SK-N-SH (cell line): ENCODE data around the gene RGS6. TPM values are rescaled to one million over a fixed set of nuclear protein-coding genes. Genes with fewer than 3 reads are reported as not detected.

Experiments used
- CTCF ChIA-PET: fragments of 300-600, 350-600 bp; formaldehyde crosslinking; extraction: SDS; loops from one replicate; lab custom pipeline; 2021; lab: Yijun Ruan, JAX
- POLR2A ChIA-PET: fragments of 350-600 bp; sonication (Branson Sonifier 250); formaldehyde crosslinking; extraction: SDS; loops from one replicate; lab custom pipeline; 2020; ENCODE audit warnings: antibody characterized with exemption, inconsistent platforms; lab: Yijun Ruan, JAX
- DNase-seq: peaks from one replicate; pipeline ENCODE4 v3.0.0; 2012
- H2AFZ ChIP-seq: fragments of 200-600 bp; sonication (generic); 2 replicates; pipeline ENCODE4 v1.8.1; 2016; ENCODE audit warnings: antibody characterized with exemption, mild to moderate bottlenecking, low read depth
- H3F3A ChIP-seq: fragments of 200-600 bp; sonication (generic); replicated peaks from 2 replicates; pipeline ENCODE3; 2016; ENCODE audit warnings: antibody characterized with exemption, mild to moderate bottlenecking; ENCODE audit not compliant: insufficient read depth
- H3K27ac ChIP-seq, 2 experiments: fragments of 200-500 bp in 1 of 2; fragments of 200-600 bp in 1 of 2; sonication (Bioruptor generic) in 1 of 2; sonication (generic), shearing (Covaris generic) in 1 of 2; 2 replicates each; pipeline versions ENCODE4 v1.5.1 to v1.6.1; 2014 to 2016; ENCODE audit warnings: low read depth in 2 of 2, inconsistent platforms in 1 of 2, low read length in 1 of 2, mild to moderate bottlenecking in 1 of 2, mixed read lengths in 1 of 2
- H3K27me3 ChIP-seq: fragments of 200-600 bp; sonication (generic), shearing (Covaris generic); 2 replicates; pipeline ENCODE4 v1.6.1; 2016; ENCODE audit warnings: mixed run types; ENCODE audit not compliant: insufficient read depth
- H3K36me3 ChIP-seq, 2 experiments: fragments of 200-500 bp in 1 of 2; fragments of 200-600 bp in 1 of 2; sonication (Bioruptor generic) in 1 of 2; sonication (generic) in 1 of 2; replicated peaks in 1 of 2; 2 replicates each; pipeline versions ENCODE3 to v1.5.1; 2014 to 2016; ENCODE audit warnings: low read length in 1 of 2, mild to moderate bottlenecking in 1 of 2; ENCODE audit not compliant: insufficient read depth in 2 of 2, control insufficient read depth in 1 of 2
- H3K4me1 ChIP-seq, 2 experiments: fragments of 200-500 bp in 1 of 2; fragments of 200-600 bp in 1 of 2; sonication (Bioruptor generic) in 1 of 2; sonication (generic), shearing (Covaris generic) in 1 of 2; 2 replicates each; pipeline versions ENCODE4 v1.5.1 to v1.6.1; 2014 to 2016; ENCODE audit warnings: low read depth in 1 of 2, low read length in 1 of 2, mixed run types in 1 of 2; ENCODE audit not compliant: insufficient read depth in 2 of 2, control insufficient read depth in 1 of 2
- H3K4me2 ChIP-seq: fragments of 200-600 bp; sonication (generic), shearing (Covaris generic); 2 replicates; pipeline ENCODE4 v1.6.1; 2017; ENCODE audit warnings: mixed run types
- H3K4me3 ChIP-seq, 2 experiments: fragments of 200-500 bp in 1 of 2; fragments of 200-600 bp in 1 of 2; sonication (Bioruptor generic) in 1 of 2; sonication (generic), shearing (Covaris generic) in 1 of 2; 2 replicates each; pipeline versions ENCODE4 v1.5.1 to v1.8.1; 2014 to 2016; ENCODE audit warnings: low read depth in 2 of 2, inconsistent platforms in 1 of 2, low read length in 1 of 2, mild to moderate bottlenecking in 1 of 2, mixed read lengths in 1 of 2, moderate library complexity in 1 of 2
- H3K79me2 ChIP-seq: fragments of 200-600 bp; sonication (generic); 2 replicates; pipeline ENCODE4 v1.8.1; 2017; ENCODE audit warnings: mild to moderate bottlenecking; ENCODE audit not compliant: insufficient read depth
- H3K9ac ChIP-seq: fragments of 200-600 bp; sonication (generic); 2 replicates; pipeline ENCODE4 v1.6.1; 2017; ENCODE audit warnings: mixed run types
- H3K9me2 ChIP-seq: fragments of 200-600 bp; sonication (generic); 2 replicates; pipeline ENCODE4 v1.6.1; 2017; ENCODE audit warnings: mixed run types
- H3K9me3 ChIP-seq: fragments of 200-600 bp; sonication (generic); 2 replicates; pipeline ENCODE4 v1.6.1; 2017; ENCODE audit warnings: mixed run types, mild to moderate bottlenecking, moderate library complexity
- H4K20me1 ChIP-seq: fragments of 200-600 bp; sonication (generic); 2 replicates; pipeline ENCODE4 v1.6.1; 2017; ENCODE audit warnings: mild to moderate bottlenecking, mixed run types; ENCODE audit not compliant: insufficient read depth
- FOSL2 ChIP-seq: IDR thresholded peaks from 2 replicates; pipeline ENCODE4 v1.4.0; 2012; ENCODE audit warnings: low read depth, mild to moderate bottlenecking, moderate library complexity, borderline replicate concordance
- FOXJ3 ChIP-seq: sonication (generic); formaldehyde crosslinking; IDR thresholded peaks from 2 replicates; pipeline ENCODE4 v1.5.1; 2020; ENCODE audit warnings: mild to moderate bottlenecking, missing genetic modification reagents
- GATA2 ChIP-seq: sonication (generic); formaldehyde crosslinking; IDR thresholded peaks from 2 replicates; pipeline ENCODE4 v1.5.0; 2020; ENCODE audit warnings: mild to moderate bottlenecking, missing genetic modification reagents
- JUND ChIP-seq: IDR thresholded peaks from 2 replicates; pipeline ENCODE4 v1.4.0; 2012
- RCOR1 ChIP-seq: fragments of 150-350 bp; IDR thresholded peaks from 2 replicates; pipeline ENCODE4 v1.6.1; 2017; ENCODE audit warnings: antibody characterized with exemption, low read length
- RFX5 ChIP-seq: IDR thresholded peaks from 2 replicates; pipeline ENCODE4 v1.6.1; 2012; ENCODE audit warnings: mild to moderate bottlenecking, improper control_type of control experiment, low read length
- RXRA ChIP-seq: IDR thresholded peaks from 2 replicates; pipeline ENCODE4 v1.4.0; 2012; ENCODE audit warnings: low read depth, mild to moderate bottlenecking, borderline replicate concordance
- TAF1 ChIP-seq: IDR thresholded peaks from 2 replicates; pipeline ENCODE4 v1.6.1; 2012; ENCODE audit warnings: low read depth, mild to moderate bottlenecking, low read length, moderate library complexity, borderline replicate concordance
- TCF12 ChIP-seq: IDR thresholded peaks from 2 replicates; pipeline ENCODE4 v1.4.0; 2012
- YY1 ChIP-seq: IDR thresholded peaks from 2 replicates; pipeline ENCODE4 v1.4.0; 2012; ENCODE audit warnings: low read depth, mild to moderate bottlenecking
- WGBS: methylation state at CpG from one replicate; pipeline ENCODE4 v1.1.6; 2017; ENCODE audit warnings: low lambda C conversion rate; 5-methylcytosine and 5-hydroxymethylcytosine counted together
- polyA plus RNA-seq, 3 experiments: library from polyadenylated mRNA; depleted of rRNA; stranded (reverse); fragments of >200 nt; gene quantifications; 2 replicates each; pipeline ENCODE4 v1.2.3, GENCODE V29; 2012
- TF ChIP-seq, protein P1 (sequence below): IDR thresholded peaks from 2 replicates; pipeline ENCODE4 v1.4.0; 2012; ENCODE audit warnings: low read depth
- TF ChIP-seq, protein P2 (sequence below): IDR thresholded peaks from 2 replicates; pipeline ENCODE4 v1.4.0; 2012; ENCODE audit warnings: low read depth, borderline replicate concordance
- TF ChIP-seq, protein P3 (sequence below): fragments of 150-350 bp; IDR thresholded peaks from 2 replicates; pipeline ENCODE4 v1.6.1; 2016; ENCODE audit warnings: mild to moderate bottlenecking, low read depth, low read length
- TF ChIP-seq, protein P4 (sequence below): IDR thresholded peaks from 2 replicates; pipeline ENCODE4; 2012

The RGS6 gene
- polyA plus RNA-seq, 1 of the 3 experiments (the other 2 are of a cell fraction) = not detected

DNA sequence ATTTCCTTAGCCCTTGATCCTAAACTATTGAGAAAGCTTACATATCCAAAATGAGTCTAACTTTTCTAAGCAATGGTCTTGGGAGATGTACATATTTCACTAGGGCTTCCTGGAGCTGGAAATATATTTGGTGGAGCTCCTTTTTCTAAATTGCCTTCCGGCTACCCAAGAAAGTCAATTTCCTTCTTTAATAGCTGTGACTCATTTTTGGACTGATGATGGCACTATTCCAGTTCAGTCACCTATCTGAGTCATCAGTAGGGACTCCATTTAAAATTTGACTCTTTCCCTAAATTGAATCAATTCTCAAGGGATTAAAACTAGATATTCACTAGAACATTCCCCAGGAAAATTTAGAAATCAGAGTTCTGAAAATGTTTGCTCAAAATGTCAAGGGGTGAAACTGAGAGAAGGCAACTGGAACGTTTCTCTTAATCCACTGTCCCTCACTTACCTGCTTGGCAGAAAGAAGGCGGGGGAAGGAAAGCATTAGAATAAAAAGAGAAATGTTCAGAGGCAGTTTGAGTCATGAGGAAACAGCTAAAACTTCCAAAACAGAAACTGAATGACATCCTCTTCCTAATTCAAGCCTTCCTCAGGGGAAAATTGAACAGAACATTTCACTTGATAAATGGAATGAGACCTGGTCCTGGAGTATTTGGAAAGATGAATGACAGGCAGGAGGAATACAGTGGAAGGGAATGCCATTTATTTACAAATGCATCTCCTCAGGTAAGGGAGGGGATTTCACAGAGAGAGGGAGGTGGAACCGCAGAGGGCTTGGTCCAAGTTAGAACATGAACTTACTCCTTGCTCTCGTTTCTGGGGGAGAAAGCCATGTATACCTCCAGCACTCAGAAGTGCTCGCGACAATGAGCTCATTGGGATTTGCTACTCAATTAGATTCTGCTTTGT is 91.2 kb downstream of the RGS6 start:
- H3K9ac ChIP-seq = no peak overlapping the region
- H3K9me3 ChIP-seq = no peaks in the 10 kb centered on the region

More for the DNA sequence above, 91.2 kb downstream of the RGS6 start:
- under 1% methylated on average over 7 of the region's 7 CpGs for WGBS
- no peaks in the 10 kb centered on the region for H3K79me2 ChIP-seq
- no peaks in the 10 kb centered on the region for H3K27me3 ChIP-seq
- no peaks in the 10 kb centered on the region for H3K9me2 ChIP-seq
- H3K27ac ChIP-seq = no peak overlapping the region
- no peak for DNase-seq
- no peaks in the 10 kb centered on the region for H3K36me3 ChIP-seq
- no peaks in the 10 kb centered on the region for H3F3A ChIP-seq
- POLR2A ChIA-PET = no interaction called here
- no peak overlapping the region for H2AFZ ChIP-seq
- CTCF ChIA-PET = interaction anchor here (1.0 to 2.0 kb wide), 4 partner anchors 17 to 397 kb away, joined by 3 to 5 read pairs (median 4); no protein-coding TSS in a partner anchor
- TF ChIP-seq FOSL2 (no peak), YY1 (no peak), RFX5 (no peak), JUND (no peak), RXRA (no peak), TAF1 (no peak), TCF12 (no peak), FOXJ3 (CRISPR knock-in tag) (no peak), GATA2 (CRISPR knock-in tag) (no peak), RCOR1 (no peak)
- TF ChIP-seq, protein P1, sequence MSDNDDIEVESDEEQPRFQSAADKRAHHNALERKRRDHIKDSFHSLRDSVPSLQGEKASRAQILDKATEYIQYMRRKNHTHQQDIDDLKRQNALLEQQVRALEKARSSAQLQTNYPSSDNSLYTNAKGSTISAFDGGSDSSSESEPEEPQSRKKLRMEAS = no peak
- TF ChIP-seq, protein P2, sequence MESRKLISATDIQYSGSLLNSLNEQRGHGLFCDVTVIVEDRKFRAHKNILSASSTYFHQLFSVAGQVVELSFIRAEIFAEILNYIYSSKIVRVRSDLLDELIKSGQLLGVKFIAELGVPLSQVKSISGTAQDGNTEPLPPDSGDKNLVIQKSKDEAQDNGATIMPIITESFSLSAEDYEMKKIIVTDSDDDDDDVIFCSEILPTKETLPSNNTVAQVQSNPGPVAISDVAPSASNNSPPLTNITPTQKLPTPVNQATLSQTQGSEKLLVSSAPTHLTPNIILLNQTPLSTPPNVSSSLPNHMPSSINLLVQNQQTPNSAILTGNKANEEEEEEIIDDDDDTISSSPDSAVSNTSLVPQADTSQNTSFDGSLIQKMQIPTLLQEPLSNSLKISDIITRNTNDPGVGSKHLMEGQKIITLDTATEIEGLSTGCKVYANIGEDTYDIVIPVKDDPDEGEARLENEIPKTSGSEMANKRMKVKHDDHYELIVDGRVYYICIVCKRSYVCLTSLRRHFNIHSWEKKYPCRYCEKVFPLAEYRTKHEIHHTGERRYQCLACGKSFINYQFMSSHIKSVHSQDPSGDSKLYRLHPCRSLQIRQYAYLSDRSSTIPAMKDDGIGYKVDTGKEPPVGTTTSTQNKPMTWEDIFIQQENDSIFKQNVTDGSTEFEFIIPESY = no peak
- TF ChIP-seq, protein P3, sequence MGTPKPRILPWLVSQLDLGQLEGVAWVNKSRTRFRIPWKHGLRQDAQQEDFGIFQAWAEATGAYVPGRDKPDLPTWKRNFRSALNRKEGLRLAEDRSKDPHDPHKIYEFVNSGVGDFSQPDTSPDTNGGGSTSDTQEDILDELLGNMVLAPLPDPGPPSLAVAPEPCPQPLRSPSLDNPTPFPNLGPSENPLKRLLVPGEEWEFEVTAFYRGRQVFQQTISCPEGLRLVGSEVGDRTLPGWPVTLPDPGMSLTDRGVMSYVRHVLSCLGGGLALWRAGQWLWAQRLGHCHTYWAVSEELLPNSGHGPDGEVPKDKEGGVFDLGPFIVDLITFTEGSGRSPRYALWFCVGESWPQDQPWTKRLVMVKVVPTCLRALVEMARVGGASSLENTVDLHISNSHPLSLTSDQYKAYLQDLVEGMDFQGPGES = no peak
- TF ChIP-seq, protein P4, sequence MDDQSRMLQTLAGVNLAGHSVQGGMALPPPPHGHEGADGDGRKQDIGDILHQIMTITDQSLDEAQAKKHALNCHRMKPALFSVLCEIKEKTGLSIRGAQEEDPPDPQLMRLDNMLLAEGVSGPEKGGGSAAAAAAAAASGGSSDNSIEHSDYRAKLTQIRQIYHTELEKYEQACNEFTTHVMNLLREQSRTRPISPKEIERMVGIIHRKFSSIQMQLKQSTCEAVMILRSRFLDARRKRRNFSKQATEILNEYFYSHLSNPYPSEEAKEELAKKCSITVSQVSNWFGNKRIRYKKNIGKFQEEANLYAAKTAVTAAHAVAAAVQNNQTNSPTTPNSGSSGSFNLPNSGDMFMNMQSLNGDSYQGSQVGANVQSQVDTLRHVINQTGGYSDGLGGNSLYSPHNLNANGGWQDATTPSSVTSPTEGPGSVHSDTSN = no peak
- H3K4me1 ChIP-seq = no peaks in the 10 kb centered on the region
- H4K20me1 ChIP-seq = no peaks in the 10 kb centered on the region
- H3K4me3 ChIP-seq = no peak overlapping the region
- no peak overlapping the region for H3K4me2 ChIP-seq
